ENCODE results near the gene BIRC3. TPM values are rescaled to one million over a fixed set of nuclear protein-coding genes. Genes with fewer than 3 reads are reported as not detected.

BIRC3 gene
- polyA plus RNA-seq, 2 of the 4 experiments (the other 2 are of a cell fraction): 11.3 to 17.5 TPM

DNA sequence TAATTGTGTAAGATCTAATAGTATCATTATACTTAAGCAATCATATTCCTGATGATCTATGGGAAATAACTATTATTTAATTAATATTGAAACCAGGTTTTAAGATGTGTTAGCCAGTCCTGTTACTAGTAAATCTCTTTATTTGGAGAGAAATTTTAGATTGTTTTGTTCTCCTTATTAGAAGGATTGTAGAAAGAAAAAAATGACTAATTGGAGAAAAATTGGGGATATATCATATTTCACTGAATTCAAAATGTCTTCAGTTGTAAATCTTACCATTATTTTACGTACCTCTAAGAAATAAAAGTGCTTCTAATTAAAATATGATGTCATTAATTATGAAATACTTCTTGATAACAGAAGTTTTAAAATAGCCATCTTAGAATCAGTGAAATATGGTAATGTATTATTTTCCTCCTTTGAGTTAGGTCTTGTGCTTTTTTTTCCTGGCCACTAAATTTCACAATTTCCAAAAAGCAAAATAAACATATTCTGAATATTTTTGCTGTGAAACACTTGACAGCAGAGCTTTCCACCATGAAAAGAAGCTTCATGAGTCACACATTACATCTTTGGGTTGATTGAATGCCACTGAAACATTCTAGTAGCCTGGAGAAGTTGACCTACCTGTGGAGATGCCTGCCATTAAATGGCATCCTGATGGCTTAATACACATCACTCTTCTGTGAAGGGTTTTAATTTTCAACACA, 6.4 kb downstream of the BIRC3 start:
- Histone ChIP-seq H3K9me3 (no peaks in the 10 kb centered on the region), H3K4me2 (peak overlapping the region; percentile 96), H3K4me1 (peaks cover 58% of the 10 kb centered on the region; the same call in 2 of the 3 replicates), H3K27ac (peak overlapping the region in 1 of 2 experiments; percentile 45; a peak in 2 of 6 replicates), H3K4me3 (no peak overlapping the region)
- 67% methylated on average over 1 of the region's 1 CpG for WGBS (ENCODE audit: missing lambda C conversion rate)
- POLR2A ChIA-PET: no interaction called here
- ATAC-seq: no peak
- FAIRE-seq: no peak
- CTCF ChIA-PET: interaction anchor here (0.7 kb wide), 1 partner anchor 18 kb away, joined by 4 read pairs; no protein-coding TSS in a partner anchor
- TF ChIP-seq FOSL2 (IDR thresholded peaks at IDR 0.05) (no peak), FOSL2 (CRISPR knock-in tag; IDR thresholded peaks at IDR 0.05) (peak; percentile 43), JUNB (IDR thresholded peaks at IDR 0.05) (0 out of 2 replicates have a peak, but pooled peaks have one; percentile 22), POLR2AphosphoS2 (conservative IDR thresholded peaks at IDR 0.05; ENCODE audit: low read length) (no peak), CEBPB (IDR thresholded peaks at IDR 0.05) (peak in 1 of 2 experiments; percentile 64; a peak in 2 of 4 replicates)
- DNase-seq (ENCODE audit: low read depth in 1 of 2, low spot score in 1 of 2): no peak

DNA sequence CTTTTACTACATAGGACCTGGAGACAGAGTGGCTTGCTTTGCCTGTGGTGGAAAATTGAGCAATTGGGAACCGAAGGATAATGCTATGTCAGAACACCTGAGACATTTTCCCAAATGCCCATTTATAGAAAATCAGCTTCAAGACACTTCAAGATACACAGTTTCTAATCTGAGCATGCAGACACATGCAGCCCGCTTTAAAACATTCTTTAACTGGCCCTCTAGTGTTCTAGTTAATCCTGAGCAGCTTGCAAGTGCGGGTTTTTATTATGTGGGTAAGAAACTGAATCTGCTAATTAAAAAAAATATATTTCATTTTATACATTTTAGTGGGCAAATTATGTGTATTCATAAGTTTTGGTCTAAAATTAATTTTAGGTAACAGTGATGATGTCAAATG, 7.8 kb downstream of the BIRC3 start:
- 69% methylated on average over 3 of the region's 3 CpGs for WGBS (ENCODE audit: missing lambda C conversion rate)
- ChIA-PET CTCF (interaction anchor here (0.6 to 1.4 kb wide), 3 partner anchors 16 to 308 kb away, joined by 3 to 7 read pairs (median 3); no protein-coding TSS in a partner anchor), POLR2A (no interaction called here)
- H3K27ac ChIP-seq: peak overlapping the region in 1 of 2 experiments; percentile 38; a peak in 2 of 6 replicates
- DNase-seq (ENCODE audit: low read depth in 1 of 2, low spot score in 1 of 2) (no peak), FAIRE-seq (no peak), ATAC-seq (peak in 1 of 2 experiments; percentile 28; a peak in 1 of 6 replicates)
- no peak overlapping the region for H3K4me2 ChIP-seq
- peaks cover 50% of the 10 kb centered on the region; the same call in 2 of the 3 replicates for H3K4me1 ChIP-seq
- H3K4me3 ChIP-seq: no peak overlapping the region
- TF ChIP-seq, protein P1, sequence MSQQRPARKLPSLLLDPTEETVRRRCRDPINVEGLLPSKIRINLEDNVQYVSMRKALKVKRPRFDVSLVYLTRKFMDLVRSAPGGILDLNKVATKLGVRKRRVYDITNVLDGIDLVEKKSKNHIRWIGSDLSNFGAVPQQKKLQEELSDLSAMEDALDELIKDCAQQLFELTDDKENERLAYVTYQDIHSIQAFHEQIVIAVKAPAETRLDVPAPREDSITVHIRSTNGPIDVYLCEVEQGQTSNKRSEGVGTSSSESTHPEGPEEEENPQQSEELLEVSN (IDR thresholded peaks at IDR 0.05; ENCODE audit: borderline replicate concordance, low read depth): no peak
- no peak for TF ChIP-seq CHD2 (IDR thresholded peaks at IDR 0.05; ENCODE audit: low read length, partially characterized antibody)
- TF ChIP-seq, protein P2, sequence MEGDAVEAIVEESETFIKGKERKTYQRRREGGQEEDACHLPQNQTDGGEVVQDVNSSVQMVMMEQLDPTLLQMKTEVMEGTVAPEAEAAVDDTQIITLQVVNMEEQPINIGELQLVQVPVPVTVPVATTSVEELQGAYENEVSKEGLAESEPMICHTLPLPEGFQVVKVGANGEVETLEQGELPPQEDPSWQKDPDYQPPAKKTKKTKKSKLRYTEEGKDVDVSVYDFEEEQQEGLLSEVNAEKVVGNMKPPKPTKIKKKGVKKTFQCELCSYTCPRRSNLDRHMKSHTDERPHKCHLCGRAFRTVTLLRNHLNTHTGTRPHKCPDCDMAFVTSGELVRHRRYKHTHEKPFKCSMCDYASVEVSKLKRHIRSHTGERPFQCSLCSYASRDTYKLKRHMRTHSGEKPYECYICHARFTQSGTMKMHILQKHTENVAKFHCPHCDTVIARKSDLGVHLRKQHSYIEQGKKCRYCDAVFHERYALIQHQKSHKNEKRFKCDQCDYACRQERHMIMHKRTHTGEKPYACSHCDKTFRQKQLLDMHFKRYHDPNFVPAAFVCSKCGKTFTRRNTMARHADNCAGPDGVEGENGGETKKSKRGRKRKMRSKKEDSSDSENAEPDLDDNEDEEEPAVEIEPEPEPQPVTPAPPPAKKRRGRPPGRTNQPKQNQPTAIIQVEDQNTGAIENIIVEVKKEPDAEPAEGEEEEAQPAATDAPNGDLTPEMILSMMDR (IDR thresholded peaks at IDR 0.05): 0 out of 3 replicates have a peak, but pooled peaks have one; percentile 9
- no peaks in the 10 kb centered on the region for H3K9me3 ChIP-seq

DNA sequence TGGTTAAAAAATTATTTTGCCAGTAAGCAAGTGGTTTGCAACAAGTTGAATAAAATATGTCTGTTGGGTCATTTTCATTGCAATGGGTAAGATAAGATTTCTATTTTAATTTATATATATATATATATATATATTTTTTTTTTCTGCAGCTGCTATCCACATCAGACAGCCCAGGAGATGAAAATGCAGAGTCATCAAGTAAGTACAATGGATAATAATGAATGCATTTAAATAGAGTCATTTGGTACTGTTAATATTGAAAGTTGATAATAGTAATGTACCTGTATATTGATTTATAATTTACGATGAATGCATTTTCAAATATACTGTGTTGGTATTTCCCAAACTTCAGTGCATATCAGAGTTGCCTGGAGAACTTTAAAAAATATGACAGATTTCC, 11.5 kb downstream of the BIRC3 start:
- DNase-seq (ENCODE audit: low read depth in 1 of 2, low spot score in 1 of 2) (no peak), FAIRE-seq (no peak), ATAC-seq (no peak)
- TF ChIP-seq MAZ (IDR thresholded peaks at IDR 0.05; ENCODE audit: borderline replicate concordance, low read depth, low read length) (no peak), HOXA7 (CRISPR knock-in tag; IDR thresholded peaks at IDR 0.05) (no peak), EP300 (IDR thresholded peaks at IDR 0.05) (no peak), EHF (CRISPR knock-in tag; IDR thresholded peaks at IDR 0.05) (no peak), KDM1A (IDR thresholded peaks at IDR 0.05; ENCODE audit: low read depth) (no peak), MAFK (IDR thresholded peaks at IDR 0.05; ENCODE audit: partially characterized antibody) (peak; percentile 27)
- TF ChIP-seq, protein P3, sequence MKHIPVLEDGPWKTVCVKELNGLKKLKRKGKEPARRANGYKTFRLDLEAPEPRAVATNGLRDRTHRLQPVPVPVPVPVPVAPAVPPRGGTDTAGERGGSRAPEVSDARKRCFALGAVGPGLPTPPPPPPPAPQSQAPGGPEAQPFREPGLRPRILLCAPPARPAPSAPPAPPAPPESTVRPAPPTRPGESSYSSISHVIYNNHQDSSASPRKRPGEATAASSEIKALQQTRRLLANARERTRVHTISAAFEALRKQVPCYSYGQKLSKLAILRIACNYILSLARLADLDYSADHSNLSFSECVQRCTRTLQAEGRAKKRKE (CRISPR knock-in tag; IDR thresholded peaks at IDR 0.05; ENCODE audit: low read depth): no peak
- Histone ChIP-seq H3K27ac (no peak overlapping the region), H3K9me3 (no peaks in the 10 kb centered on the region), H3K4me1 (peaks cover 13% of the 10 kb centered on the region; the same call in 2 of the 3 replicates), H3K4me2 (no peak overlapping the region), H3K4me3 (no peak overlapping the region)
- ChIA-PET CTCF (interaction anchor here (1.4 kb wide), 1 partner anchor 13 kb away, joined by 6 read pairs; no protein-coding TSS in a partner anchor), POLR2A (no interaction called here)
- WGBS (ENCODE audit: missing lambda C conversion rate): 87% methylated on average over 1 of the region's 1 CpG

DNA sequence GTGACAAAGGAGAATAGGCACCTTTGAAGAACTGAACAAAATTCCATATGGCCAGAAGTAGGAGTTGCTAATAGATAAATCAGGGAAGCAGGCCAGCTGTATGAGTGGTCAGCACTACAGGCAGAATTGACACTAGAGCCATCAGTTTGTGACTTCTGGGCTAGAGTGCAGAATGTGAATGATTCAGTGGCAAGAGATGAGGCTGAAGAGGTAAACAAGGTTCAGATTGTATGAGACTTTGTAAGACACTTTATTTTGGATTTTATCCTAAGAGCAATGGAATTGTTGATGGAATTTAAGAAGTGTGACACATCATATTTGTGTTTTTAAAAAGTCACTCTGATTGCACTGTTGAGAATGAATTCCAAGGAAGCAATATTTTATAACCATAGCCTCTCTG, 12.9 kb downstream of the BIRC3 start:
- H3K4me1 ChIP-seq: no peaks in the 10 kb centered on the region
- H3K9me3 ChIP-seq: no peaks in the 10 kb centered on the region
- ATAC-seq (no peak), FAIRE-seq (no peak), DNase-seq (ENCODE audit: low read depth in 1 of 2, low spot score in 1 of 2) (no peak)
- ChIA-PET POLR2A (no interaction called here), CTCF (no interaction called here)
- H3K4me3 ChIP-seq: no peak overlapping the region
- H3K27ac ChIP-seq: no peak overlapping the region
- no peak overlapping the region for H3K4me2 ChIP-seq
- TF ChIP-seq, protein P4, sequence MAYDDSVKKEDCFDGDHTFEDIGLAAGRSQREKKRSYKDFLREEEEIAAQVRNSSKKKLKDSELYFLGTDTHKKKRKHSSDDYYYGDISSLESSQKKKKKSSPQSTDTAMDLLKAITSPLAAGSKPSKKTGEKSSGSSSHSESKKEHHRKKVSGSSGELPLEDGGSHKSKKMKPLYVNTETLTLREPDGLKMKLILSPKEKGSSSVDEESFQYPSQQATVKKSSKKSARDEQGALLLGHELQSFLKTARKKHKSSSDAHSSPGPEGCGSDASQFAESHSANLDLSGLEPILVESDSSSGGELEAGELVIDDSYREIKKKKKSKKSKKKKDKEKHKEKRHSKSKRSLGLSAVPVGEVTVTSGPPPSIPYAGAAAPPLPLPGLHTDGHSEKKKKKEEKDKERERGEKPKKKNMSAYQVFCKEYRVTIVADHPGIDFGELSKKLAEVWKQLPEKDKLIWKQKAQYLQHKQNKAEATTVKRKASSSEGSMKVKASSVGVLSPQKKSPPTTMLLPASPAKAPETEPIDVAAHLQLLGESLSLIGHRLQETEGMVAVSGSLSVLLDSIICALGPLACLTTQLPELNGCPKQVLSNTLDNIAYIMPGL (CRISPR knock-in tag; IDR thresholded peaks at IDR 0.05; ENCODE audit: borderline replicate concordance): no peak
- TF ChIP-seq, protein P5, sequence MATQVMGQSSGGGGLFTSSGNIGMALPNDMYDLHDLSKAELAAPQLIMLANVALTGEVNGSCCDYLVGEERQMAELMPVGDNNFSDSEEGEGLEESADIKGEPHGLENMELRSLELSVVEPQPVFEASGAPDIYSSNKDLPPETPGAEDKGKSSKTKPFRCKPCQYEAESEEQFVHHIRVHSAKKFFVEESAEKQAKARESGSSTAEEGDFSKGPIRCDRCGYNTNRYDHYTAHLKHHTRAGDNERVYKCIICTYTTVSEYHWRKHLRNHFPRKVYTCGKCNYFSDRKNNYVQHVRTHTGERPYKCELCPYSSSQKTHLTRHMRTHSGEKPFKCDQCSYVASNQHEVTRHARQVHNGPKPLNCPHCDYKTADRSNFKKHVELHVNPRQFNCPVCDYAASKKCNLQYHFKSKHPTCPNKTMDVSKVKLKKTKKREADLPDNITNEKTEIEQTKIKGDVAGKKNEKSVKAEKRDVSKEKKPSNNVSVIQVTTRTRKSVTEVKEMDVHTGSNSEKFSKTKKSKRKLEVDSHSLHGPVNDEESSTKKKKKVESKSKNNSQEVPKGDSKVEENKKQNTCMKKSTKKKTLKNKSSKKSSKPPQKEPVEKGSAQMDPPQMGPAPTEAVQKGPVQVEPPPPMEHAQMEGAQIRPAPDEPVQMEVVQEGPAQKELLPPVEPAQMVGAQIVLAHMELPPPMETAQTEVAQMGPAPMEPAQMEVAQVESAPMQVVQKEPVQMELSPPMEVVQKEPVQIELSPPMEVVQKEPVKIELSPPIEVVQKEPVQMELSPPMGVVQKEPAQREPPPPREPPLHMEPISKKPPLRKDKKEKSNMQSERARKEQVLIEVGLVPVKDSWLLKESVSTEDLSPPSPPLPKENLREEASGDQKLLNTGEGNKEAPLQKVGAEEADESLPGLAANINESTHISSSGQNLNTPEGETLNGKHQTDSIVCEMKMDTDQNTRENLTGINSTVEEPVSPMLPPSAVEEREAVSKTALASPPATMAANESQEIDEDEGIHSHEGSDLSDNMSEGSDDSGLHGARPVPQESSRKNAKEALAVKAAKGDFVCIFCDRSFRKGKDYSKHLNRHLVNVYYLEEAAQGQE (IDR thresholded peaks at IDR 0.05): no peak
- TF ChIP-seq ESRRA (IDR thresholded peaks at IDR 0.05; ENCODE audit: borderline replicate concordance, low read length): no peak
- TF ChIP-seq RARB (CRISPR knock-in tag; IDR thresholded peaks at IDR 0.05): no peak
- TF ChIP-seq TFCP2L1 (CRISPR knock-in tag; IDR thresholded peaks at IDR 0.05): no peak
